Dedifferentiated amniotic fluid mesenchymal stem cell (primary cell): ENCODE data around the gene ERFL.

Experiments used
- DNase-seq: peaks from one replicate; pipeline ENCODE4 v3.0.0-alpha.2; 2016; ENCODE audit errors: extremely low spot score

ERFL gene

GRCh38 chr19:41913538-41914423, 14.5 kb downstream of the ERFL start:
- DNase-seq: no peak

GRCh38 chr19:41912899-41913537, 15.2 kb downstream of the ERFL start:
- DNase-seq: no peak

- no peak for DNase-seq
Measured at GRCh38 chr19:41911889-41912731, 16.1 kb downstream of the ERFL start.

GRCh38 chr19:41910992-41911888, 17.0 kb downstream of the ERFL start:
- DNase-seq: no peak

- no peak for DNase-seq
Measured at GRCh38 chr19:41910240-41910991, 17.8 kb downstream of the ERFL start.

GRCh38 chr19:41909706-41910105, 18.5 kb downstream of the ERFL start:
- no peak for DNase-seq

- no peak for DNase-seq
Measured at GRCh38 chr19:41908724-41909464, 19.4 kb downstream of the ERFL start.

- no peak for DNase-seq
Measured at GRCh38 chr19:41907994-41908615, 20.1 kb downstream of the ERFL start.

GRCh38 chr19:41906916-41907680, 21.2 kb downstream of the ERFL start:
- no peak for DNase-seq

- no peak for DNase-seq
Measured at GRCh38 chr19:41906271-41906670, 22.0 kb downstream of the ERFL start.

- DNase-seq: no peak
Measured at GRCh38 chr19:41905273-41906002, 22.8 kb downstream of the ERFL start.

GRCh38 chr19:41904118-41904870, 24.0 kb downstream of the ERFL start:
- no peak for DNase-seq

GRCh38 chr19:41903193-41903953, 24.9 kb downstream of the ERFL start:
- no peak for DNase-seq

- DNase-seq: no peak
Measured at GRCh38 chr19:41902594-41902993, 25.7 kb downstream of the ERFL start.

GRCh38 chr19:41901707-41902360, 26.4 kb downstream of the ERFL start:
- DNase-seq: no peak

- no peak for DNase-seq
Measured at GRCh38 chr19:41898235-41898634, 30.0 kb downstream of the ERFL start.
